SK-N-SH treated with all-trans-retinoic acid at 6 μM for 48 hours (cell line): ENCODE results near the gene FAAH.

ENCODE experiments used
- ARNTL ChIP-seq: fragments of 450-650 bp; formaldehyde crosslinking; IDR thresholded peaks from 2 replicates; pipeline ENCODE4 v1.5.0; 2020; ENCODE audit warnings: low read depth, mild to moderate bottlenecking, moderate library complexity, borderline replicate concordance
- BACH2 ChIP-seq: fragments of 250-450 bp; sonication (Bioruptor Pico); IDR thresholded peaks from 2 replicates; pipeline ENCODE4 v1.9.0; 2021; ENCODE audit warnings: mild to moderate bottlenecking, borderline replicate concordance
- CREB5 ChIP-seq: fragments of 250-450 bp; sonication (Bioruptor Pico); IDR thresholded peaks from 2 replicates; pipeline ENCODE4 v1.5.1; 2020; ENCODE audit warnings: low read depth, mild to moderate bottlenecking, moderate library complexity
- ESRRG ChIP-seq: fragments of 250-450 bp; sonication (Bioruptor Pico); IDR thresholded peaks from 2 replicates; pipeline ENCODE4 v1.6.1; 2021; ENCODE audit warnings: mild to moderate bottlenecking
- PATZ1 ChIP-seq: fragments of 250-450 bp; sonication (Bioruptor Pico); IDR thresholded peaks from 2 replicates; pipeline ENCODE4 v1.8.0; 2020; ENCODE audit warnings: mild to moderate bottlenecking, moderate library complexity, borderline replicate concordance
- TOX ChIP-seq: fragments of 250-450 bp; sonication (Bioruptor Pico); IDR thresholded peaks from 2 replicates; pipeline ENCODE4 v1.8.0; 2021; ENCODE audit warnings: mild to moderate bottlenecking, moderate library complexity, borderline replicate concordance
- ZFP3 ChIP-seq: fragments of 250-450 bp; sonication (Bioruptor Pico); IDR thresholded peaks from 2 replicates; pipeline ENCODE4 v1.5.0; 2020; ENCODE audit warnings: mild to moderate bottlenecking, moderate library complexity
- ZFP30 ChIP-seq: fragments of 450-650 bp; formaldehyde crosslinking; IDR thresholded peaks from 2 replicates; pipeline ENCODE4 v1.5.0; 2022; ENCODE audit warnings: mild to moderate bottlenecking, moderate library complexity
- ZNF70 ChIP-seq: fragments of 450-650 bp; formaldehyde crosslinking; IDR thresholded peaks from 2 replicates; pipeline ENCODE4 v1.5.0; 2020; ENCODE audit warnings: mild to moderate bottlenecking, moderate library complexity

GRCh38 chr1:46451948-46452930 is 58.1 kb downstream of the FAAH start:
- TF ChIP-seq TOX (CRISPR knock-in tag) (no peak), BACH2 (CRISPR knock-in tag) (no peak), ZNF70 (CRISPR knock-in tag) (no peak), CREB5 (CRISPR knock-in tag) (no peak), PATZ1 (CRISPR knock-in tag) (no peak), ZFP3 (CRISPR knock-in tag) (no peak), ZFP30 (CRISPR knock-in tag) (no peak), ARNTL (CRISPR knock-in tag) (no peak), ESRRG (no peak)
